HG03558 (cell line): ENCODE measurements around the gene PICK1.

Experiments
- ATAC-seq: cut with Tn5 transposase; IDR thresholded peaks from one replicate; pipeline ENCODE4 v1.9.1; 2021; ENCODE audit warnings: moderate number of reproducible peaks; ENCODE audit not compliant: unreplicated experiment; ENCODE audit errors: extremely low read depth

The PICK1 gene

GRCh38 chr22:38085056-38085455, 27.9 kb downstream of the PICK1 start:
- no peak for ATAC-seq

- ATAC-seq = no peak
Measured at GRCh38 chr22:38085501-38085900, 28.3 kb downstream of the PICK1 start.

- no peak for ATAC-seq
Measured at GRCh38 chr22:38086001-38086845, 29.0 kb downstream of the PICK1 start.

- ATAC-seq = no peak
Measured at GRCh38 chr22:38086942-38087341, 29.7 kb downstream of the PICK1 start.

GRCh38 chr22:38087855-38088254, 30.7 kb downstream of the PICK1 start:
- ATAC-seq = no peak

- ATAC-seq = no peak
Measured at GRCh38 chr22:38088629-38089473, 31.6 kb downstream of the PICK1 start.

GRCh38 chr22:38089474-38089851, 32.3 kb downstream of the PICK1 start:
- ATAC-seq = no peak

- no peak for ATAC-seq
Measured at GRCh38 chr22:38097058-38097457, 39.9 kb downstream of the PICK1 start.

- no peak for ATAC-seq
Measured at GRCh38 chr22:38097557-38098409, 40.6 kb downstream of the PICK1 start.

GRCh38 chr22:38098410-38099249, 41.4 kb downstream of the PICK1 start:
- ATAC-seq = no peak

GRCh38 chr22:38103641-38104040, 46.4 kb downstream of the PICK1 start:
- ATAC-seq = no peak

GRCh38 chr22:38104084-38104483, 46.9 kb downstream of the PICK1 start:
- ATAC-seq = no peak

GRCh38 chr22:38106814-38107578, 49.8 kb downstream of the PICK1 start:
- no peak for ATAC-seq

- no peak for ATAC-seq
Measured at GRCh38 chr22:38107692-38108515, 50.7 kb downstream of the PICK1 start.

GRCh38 chr22:38108561-38109319, 51.5 kb downstream of the PICK1 start:
- no peak for ATAC-seq

GRCh38 chr22:38109371-38110001, 52.3 kb downstream of the PICK1 start:
- no peak for ATAC-seq
